Trophoblast cell (in vitro differentiated cells and primary cell): Measurements from ENCODE around the gene PSMB3.

Experiments
- DNase-seq, 2 donors: peaks; one replicate each; pipeline ENCODE4 v3.0.0-alpha.2; 2016
- H2AFZ ChIP-seq: 2 replicates; pipeline ENCODE4 v1.6.1; 2013; ENCODE audit warnings: low read length, moderate library complexity, mild to moderate bottlenecking; ENCODE audit not compliant: insufficient read depth, poor library complexity
- H2AK5ac ChIP-seq: 2 replicates; pipeline ENCODE4 v1.6.1; 2013; ENCODE audit warnings: mild to moderate bottlenecking, low read length
- H2BK120ac ChIP-seq: 2 replicates; pipeline ENCODE4 v1.6.1; 2013; ENCODE audit warnings: low read length, mild to moderate bottlenecking, moderate library complexity; ENCODE audit not compliant: insufficient read depth, poor library complexity
- H2BK12ac ChIP-seq: 2 replicates; pipeline ENCODE4 v1.6.1; 2013; ENCODE audit warnings: mild to moderate bottlenecking, low read length, moderate library complexity
- H2BK5ac ChIP-seq: 2 replicates; pipeline ENCODE4 v1.6.1; 2013; ENCODE audit warnings: low read length, low read depth, moderate library complexity, mild to moderate bottlenecking; ENCODE audit not compliant: poor library complexity
- H3K14ac ChIP-seq: 2 replicates; pipeline ENCODE4 v1.6.1; 2013; ENCODE audit warnings: mild to moderate bottlenecking, low read length
- H3K18ac ChIP-seq: 2 replicates; pipeline ENCODE4 v1.6.1; 2013; ENCODE audit warnings: mild to moderate bottlenecking, low read length
- H3K23ac ChIP-seq: 2 replicates; pipeline ENCODE4 v1.6.1; 2013; ENCODE audit warnings: low read length
- H3K27ac ChIP-seq: 2 replicates; pipeline ENCODE4 v1.5.1; 2013; ENCODE audit warnings: low read depth, mild to moderate bottlenecking, inconsistent platforms, low read length, moderate library complexity
- H3K27me3 ChIP-seq: 2 replicates; pipeline ENCODE4 v1.6.1; 2013; ENCODE audit warnings: inconsistent platforms, mild to moderate bottlenecking, low read length, moderate library complexity; ENCODE audit not compliant: insufficient read depth
- H3K36me3 ChIP-seq, 2 experiments: 1 replicate in 1 of 2; 2 replicates in 1 of 2; pipeline ENCODE4 v1.6.1; 2013; ENCODE audit warnings: low read length in 2 of 2, mild to moderate bottlenecking in 2 of 2, moderate library complexity in 1 of 2; ENCODE audit not compliant: insufficient read depth in 2 of 2, control insufficient read depth in 1 of 2
- H3K4ac ChIP-seq: 2 replicates; pipeline ENCODE4 v1.6.1; 2013; ENCODE audit warnings: low read depth, mild to moderate bottlenecking, low read length, moderate library complexity
- H3K4me1 ChIP-seq, 2 experiments: 1 replicate in 1 of 2; 2 replicates in 1 of 2; pipeline ENCODE4 v1.6.1; 2013; ENCODE audit warnings: low read length in 2 of 2, mild to moderate bottlenecking in 2 of 2, moderate library complexity in 1 of 2; ENCODE audit not compliant: insufficient read depth in 2 of 2, control insufficient read depth in 1 of 2
- H3K4me2 ChIP-seq: 2 replicates; pipeline ENCODE4 v1.6.1; 2013; ENCODE audit warnings: inconsistent platforms, mild to moderate bottlenecking, low read length, moderate library complexity
- H3K4me3 ChIP-seq: 2 replicates; pipeline ENCODE4 v1.5.1; 2013; ENCODE audit warnings: mild to moderate bottlenecking, low read depth, low read length, inconsistent platforms
- H3K79me1 ChIP-seq: one replicate; pipeline ENCODE4 v1.6.1; 2013; ENCODE audit warnings: low read length
- H3K79me2 ChIP-seq: 2 replicates; pipeline ENCODE4 v1.6.1; 2013; ENCODE audit warnings: low read length, mild to moderate bottlenecking; ENCODE audit not compliant: control insufficient read depth, insufficient read depth, poor library complexity
- H3K9ac ChIP-seq: 2 replicates; pipeline ENCODE4 v1.6.1; 2013; ENCODE audit warnings: mild to moderate bottlenecking, low read length
- H3K9me3 ChIP-seq: 2 replicates; pipeline ENCODE4 v1.6.1; 2013; ENCODE audit warnings: low read depth, mild to moderate bottlenecking, control low read depth, inconsistent platforms, low read length; ENCODE audit not compliant: insufficient read depth
- H4K12ac ChIP-seq: 2 replicates; pipeline ENCODE4 v1.6.1; 2013; ENCODE audit warnings: low read depth, mild to moderate bottlenecking, low read length, moderate library complexity
- H4K8ac ChIP-seq: 2 replicates; pipeline ENCODE4 v1.6.1; 2013; ENCODE audit warnings: low read depth, mild to moderate bottlenecking, low read length, moderate library complexity
- H4K91ac ChIP-seq: one replicate; pipeline ENCODE4 v1.6.1; 2013; ENCODE audit warnings: low read depth, mild to moderate bottlenecking, low read length, moderate library complexity
- WGBS: extraction: QIAGEN DNeasy Blood & Tissue Kit; methylation state at CpG from one replicate; pipeline ENCODE4 v1.1.7; 2013; ENCODE audit warnings: missing lambda C conversion rate; ENCODE audit not compliant: insufficient read length, insufficient coverage; ENCODE audit errors: extremely low coverage; 5-methylcytosine and 5-hydroxymethylcytosine counted together

Gene PSMB3

DNA sequence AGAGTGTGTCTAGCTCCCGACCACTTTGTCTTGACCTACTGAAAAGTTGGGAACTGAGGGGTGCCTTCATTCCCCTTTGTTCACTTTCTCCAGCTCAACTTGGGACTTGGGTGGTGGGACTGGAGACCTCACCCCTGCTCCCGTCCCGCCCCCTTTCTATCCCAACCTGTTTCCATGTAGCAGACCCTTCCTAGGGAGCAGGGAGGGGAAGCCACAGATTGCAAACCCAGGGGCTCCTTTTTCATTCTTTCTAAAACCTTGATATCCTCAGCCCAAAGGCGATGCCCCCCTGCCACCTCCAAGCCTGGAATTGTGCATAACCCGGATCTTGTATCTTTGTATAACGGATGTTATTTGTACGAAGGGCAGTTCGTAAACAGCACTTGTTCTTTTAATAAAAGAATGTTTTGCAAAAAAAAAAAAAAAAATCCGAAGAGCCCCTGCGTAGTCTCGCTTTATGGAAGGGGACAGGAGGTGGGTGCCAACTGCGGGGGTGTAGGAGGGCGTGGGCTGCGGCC, 23.1 kb upstream of the PSMB3 start:
- H3K27me3 ChIP-seq, result no peaks in the 10 kb centered on the region
- peaks cover 25 to 26% of the 10 kb centered on the region in 2 experiments for H3K36me3 ChIP-seq
- H4K91ac ChIP-seq, result peak overlapping the region; percentile 85
- WGBS, result no CpG with 5 or more reads among the region's 14 CpGs
- H3K4me2 ChIP-seq, result peak overlapping the region; percentile 97
- peak overlapping the region; percentile 94 for H4K8ac ChIP-seq
- peaks cover 8% of the 10 kb centered on the region for H3K79me1 ChIP-seq
- peak overlapping the region; percentile 32 for H2BK12ac ChIP-seq
- peak overlapping the region; percentile 74 for H3K4ac ChIP-seq
- H2AK5ac ChIP-seq, result peak overlapping the region; percentile 87
- peaks cover 0 to 9% of the 10 kb centered on the region in 2 experiments for H3K4me1 ChIP-seq
- H3K4me3 ChIP-seq, result peak overlapping the region; percentile 74
- H3K9ac ChIP-seq, result peak overlapping the region; percentile 35
- H2BK120ac ChIP-seq, result peak overlapping the region; percentile 70
- H3K79me2 ChIP-seq, result peaks cover 6% of the 10 kb centered on the region
- peak overlapping the region; percentile 92 for H2AFZ ChIP-seq
- peak overlapping the region; percentile 94 for H3K14ac ChIP-seq
- peak overlapping the region; percentile 5 for H3K27ac ChIP-seq
- H3K9me3 ChIP-seq, result no peaks in the 10 kb centered on the region
- no peak overlapping the region for H2BK5ac ChIP-seq
- H3K23ac ChIP-seq, result no peak overlapping the region
- peak overlapping the region; percentile 96 for H3K18ac ChIP-seq
- DNase-seq, result peak in 1 of 2 donors; percentile 11
- H4K12ac ChIP-seq, result peak overlapping the region; percentile 96

DNA sequence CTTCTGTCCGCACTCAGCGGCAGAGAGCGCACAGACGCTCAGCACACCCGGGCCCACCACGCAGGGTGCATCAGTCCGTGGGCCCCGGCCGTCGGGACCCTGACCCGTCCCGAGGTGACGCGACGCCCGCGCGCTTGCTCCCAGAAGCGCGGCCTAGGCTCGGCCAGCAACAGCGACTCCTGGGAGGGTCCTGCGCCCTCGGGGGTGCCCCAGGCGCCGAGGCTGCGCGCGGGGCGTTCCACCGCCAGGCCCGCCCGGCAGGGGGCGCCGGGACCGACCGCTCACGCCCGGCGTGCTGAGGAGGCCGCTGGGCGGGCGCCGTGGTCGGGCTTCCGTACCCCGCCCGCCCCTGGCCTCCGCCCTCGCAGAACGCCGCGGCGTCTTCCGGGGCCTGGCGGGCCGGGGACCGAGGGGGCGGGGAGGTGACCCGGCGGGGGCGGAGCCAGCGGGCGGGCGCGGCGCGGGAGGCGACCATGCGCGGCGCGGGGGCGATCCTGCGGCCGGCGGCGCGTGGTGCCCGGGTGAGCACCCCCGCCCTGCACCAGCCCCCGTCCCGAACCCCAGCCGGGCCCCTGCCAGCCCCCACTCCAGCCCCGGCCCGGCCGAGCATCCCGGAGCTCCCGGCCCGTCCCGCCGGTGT, 22.5 kb upstream of the PSMB3 start, which contains the start of gene CISD3:
Gene CISD3, plus strand, starts transcription at position 456 of the 640 bp plus-strand sequence. Its CDS starts 18 bp downstream, at position 474.
- DNase-seq, result peak; percentile 77 to 89
- Histone ChIP-seq H3K4ac (peak within 1 kb of the TSS; percentile 74), H3K27ac (peak within 1 kb of the TSS; percentile 63), H3K27me3 (no peaks in the 10 kb centered on the region), H2BK12ac (peak within 1 kb of the TSS; percentile 32), H4K8ac (peak within 1 kb of the TSS; percentile 94), H3K9me3 (no peaks in the 10 kb centered on the region), H3K36me3 (peaks cover 20 to 24% of the 10 kb centered on the region in 2 experiments), H3K9ac (peak within 1 kb of the TSS; percentile 44), H4K91ac (peak within 1 kb of the TSS; percentile 85), H3K14ac (peak within 1 kb of the TSS; percentile 94), H3K23ac (no peak within 1 kb of the TSS), H2BK5ac (peak within 1 kb of the TSS; percentile 16), H4K12ac (peak within 1 kb of the TSS; percentile 96), H2AK5ac (peak within 1 kb of the TSS; percentile 87), H3K4me1 (peaks cover 0 to 9% of the 10 kb centered on the region in 2 experiments), H3K79me1 (peaks cover 8% of the 10 kb centered on the region), H3K4me3 (peak within 1 kb of the TSS; percentile 74), H3K79me2 (peaks cover 6% of the 10 kb centered on the region), H3K4me2 (peak within 1 kb of the TSS; percentile 97), H3K18ac (peak within 1 kb of the TSS; percentile 96), H2BK120ac (peak within 1 kb of the TSS; percentile 70), H2AFZ (peak within 1 kb of the TSS; percentile 92)
- WGBS, result no CpG with 5 or more reads among the region's 92 CpGs

DNA sequence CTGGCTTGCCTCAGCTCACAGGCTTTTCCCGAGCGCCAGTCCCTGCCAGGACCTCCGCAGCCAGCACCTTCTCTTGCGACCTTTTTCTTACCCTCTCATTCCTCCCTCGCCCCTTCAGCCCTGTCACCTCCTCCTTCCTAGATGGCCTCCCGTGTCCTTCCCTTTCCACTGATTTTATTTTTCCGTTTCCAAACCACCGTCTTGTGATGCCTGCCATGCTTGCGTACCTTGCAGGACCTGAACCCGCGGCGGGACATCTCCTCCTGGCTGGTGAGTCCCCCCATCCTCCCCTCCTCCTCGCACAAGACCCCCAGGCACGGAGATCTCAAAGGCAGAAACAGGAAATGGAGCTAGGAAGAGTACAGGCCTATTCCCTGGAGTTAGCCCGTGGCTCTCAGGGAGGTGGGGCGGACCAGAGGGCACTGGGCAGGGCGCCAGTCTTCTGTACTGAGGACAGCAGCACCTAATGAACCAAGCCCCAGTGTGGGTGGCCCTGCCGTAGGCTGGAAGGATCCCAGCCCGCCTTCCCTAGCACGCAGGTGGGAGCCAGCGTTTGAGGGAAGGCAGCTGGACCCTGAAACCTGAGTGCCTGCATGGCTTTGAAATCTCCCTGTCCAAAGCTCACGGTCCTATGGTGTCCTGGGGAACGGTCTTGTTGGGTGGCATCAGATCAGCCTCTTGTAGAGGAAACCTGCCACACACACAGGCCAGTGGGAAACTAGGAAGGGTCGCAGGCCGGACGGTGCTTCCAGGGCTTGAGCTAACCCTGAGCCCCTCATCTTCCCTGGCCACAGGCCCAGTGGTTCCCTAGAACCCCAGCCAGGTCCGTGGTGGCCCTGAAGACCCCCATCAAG, 21.8 kb upstream of the PSMB3 start:
- Histone ChIP-seq H2BK120ac (peak overlapping the region; percentile 21), H4K8ac (peak overlapping the region; percentile 76), H2BK5ac (peak overlapping the region; percentile 16), H3K79me2 (peaks cover 6% of the 10 kb centered on the region), H3K18ac (peak overlapping the region; percentile 44), H2AFZ (peak overlapping the region; percentile 20), H3K23ac (no peak overlapping the region), H4K91ac (peak overlapping the region; percentile 76), H2BK12ac (no peak overlapping the region), H3K79me1 (peaks cover 8% of the 10 kb centered on the region), H4K12ac (peak overlapping the region; percentile 62), H3K9ac (peak overlapping the region; percentile 44), H3K27ac (peak overlapping the region; percentile 63), H3K4me1 (peaks cover 0 to 9% of the 10 kb centered on the region in 2 experiments), H3K4me2 (peak overlapping the region; percentile 97), H3K14ac (peak overlapping the region; percentile 30), H3K4me3 (peak overlapping the region; percentile 73), H3K4ac (peak overlapping the region; percentile 31), H3K9me3 (no peaks in the 10 kb centered on the region), H3K36me3 (peaks cover 24 to 28% of the 10 kb centered on the region in 2 experiments), H3K27me3 (no peaks in the 10 kb centered on the region), H2AK5ac (peak overlapping the region; percentile 4)
- WGBS, result no CpG with 5 or more reads among the region's 27 CpGs
- peak in 1 of 2 donors; percentile 42 for DNase-seq

DNA sequence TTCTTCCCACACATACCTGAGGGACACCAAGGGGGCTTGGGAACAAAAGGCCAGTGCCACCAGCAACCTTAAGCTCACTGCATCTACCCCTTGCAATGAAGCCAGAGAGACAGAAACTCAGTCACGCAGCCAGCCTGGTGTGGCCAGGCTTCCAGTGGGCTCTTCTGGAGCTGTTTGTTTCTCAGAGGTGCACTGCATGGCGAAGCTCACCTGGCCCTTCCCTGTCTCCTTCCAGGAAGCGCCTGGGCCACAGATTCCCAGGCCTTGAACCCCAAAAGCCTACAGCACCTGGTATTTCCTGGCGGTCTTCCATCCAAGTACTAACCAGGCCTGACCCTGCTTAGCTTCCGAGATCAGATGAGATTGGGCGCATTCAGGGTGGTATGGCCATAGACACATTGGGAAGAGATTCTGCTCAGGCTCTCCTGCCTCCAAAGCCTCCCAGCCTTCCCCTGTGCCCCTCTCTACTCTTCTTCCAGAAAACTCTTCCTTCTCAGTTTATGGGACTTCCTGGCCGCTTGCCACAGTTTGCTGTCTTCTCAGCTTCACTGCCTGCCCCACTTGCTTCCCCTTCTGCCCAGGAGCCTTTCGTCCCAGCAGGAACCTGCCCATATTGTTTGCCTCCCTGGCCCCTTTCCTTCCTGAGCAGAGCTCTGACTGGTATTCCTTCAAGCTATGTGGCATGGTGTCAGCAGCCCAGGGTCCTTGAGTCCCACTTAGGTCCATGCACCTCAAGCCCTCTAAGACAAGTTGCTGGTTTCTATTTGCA, 20.8 kb upstream of the PSMB3 start:
- Histone ChIP-seq H2BK12ac (no peak overlapping the region), H3K23ac (no peak overlapping the region), H2BK5ac (no peak overlapping the region), H3K18ac (no peak overlapping the region), H3K9me3 (no peaks in the 10 kb centered on the region), H3K79me1 (peaks cover 8% of the 10 kb centered on the region), H3K27ac (no peak overlapping the region), H3K4ac (no peak overlapping the region), H2AFZ (no peak overlapping the region), H4K8ac (no peak overlapping the region), H4K91ac (no peak overlapping the region), H3K79me2 (peaks cover 6% of the 10 kb centered on the region), H3K4me2 (no peak overlapping the region), H3K36me3 (peaks cover 32 to 34% of the 10 kb centered on the region in 2 experiments), H3K27me3 (no peaks in the 10 kb centered on the region), H3K4me3 (no peak overlapping the region), H4K12ac (no peak overlapping the region), H3K4me1 (peaks cover 0 to 9% of the 10 kb centered on the region in 2 experiments), H3K9ac (no peak overlapping the region), H2AK5ac (no peak overlapping the region), H3K14ac (no peak overlapping the region), H2BK120ac (no peak overlapping the region)
- no peak for DNase-seq
- WGBS, result no CpG with 5 or more reads among the region's 8 CpGs
